Activated T-helper 9 cell treated with anti-CD3 and anti-CD28 coated beads, Interleukin-2, amount 50 U/mL, for 16 hours (primary cell): ENCODE data around the gene FAM120C.

ENCODE experiments used
- DNase-seq: peaks from one replicate; pipeline ENCODE4 v3.0.0-alpha.2; 2020; ENCODE audit warnings: low read depth

FAM120C gene

DNA sequence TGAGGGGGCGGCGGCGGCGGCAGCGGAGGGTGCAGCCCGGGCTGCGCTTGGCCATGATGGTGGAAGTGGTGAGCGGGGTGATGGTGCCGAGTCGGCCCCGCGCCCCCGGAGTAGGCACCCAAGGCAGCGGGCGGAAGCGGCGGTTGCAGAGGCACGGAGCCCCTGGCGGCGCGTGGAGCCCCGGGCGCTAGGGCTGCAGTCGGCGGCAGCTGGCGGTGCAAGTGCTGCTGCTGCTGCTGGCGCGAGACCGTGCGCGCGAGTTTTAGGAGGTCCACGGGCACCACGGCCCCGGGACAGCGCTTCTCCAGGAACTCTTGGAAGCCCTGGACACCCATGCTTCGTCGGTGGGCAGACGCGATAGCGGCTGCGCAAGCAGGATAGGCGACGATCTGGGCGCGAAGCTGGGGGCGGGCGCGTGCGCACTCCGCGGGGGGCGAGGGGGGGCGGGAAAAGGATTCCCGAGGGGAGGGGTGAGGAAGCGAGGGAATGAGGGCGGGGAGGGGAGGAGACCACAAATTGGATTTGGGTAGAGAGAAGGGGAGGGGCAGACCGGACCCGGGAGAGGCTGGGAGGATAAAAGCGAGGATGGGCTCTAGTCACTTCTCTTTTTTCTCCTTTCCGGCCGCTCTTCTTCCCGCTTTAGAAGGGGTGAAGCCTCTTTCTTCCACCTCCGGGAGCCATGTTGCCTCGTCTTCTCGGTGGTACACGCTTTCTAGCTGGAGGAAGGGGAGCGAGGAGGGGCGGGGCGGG lies at the start of gene FAM120C:
TSS of gene FAM120C (minus strand) at position 391 of the 750 bp plus-strand sequence. CDS start at position 335, 56 bp downstream.
- DNase-seq = peak; percentile 50

- no peak for DNase-seq
Observed at GRCh38 chrX:54230435-54231148, 47.5 kb upstream of the FAM120C start.

DNA sequence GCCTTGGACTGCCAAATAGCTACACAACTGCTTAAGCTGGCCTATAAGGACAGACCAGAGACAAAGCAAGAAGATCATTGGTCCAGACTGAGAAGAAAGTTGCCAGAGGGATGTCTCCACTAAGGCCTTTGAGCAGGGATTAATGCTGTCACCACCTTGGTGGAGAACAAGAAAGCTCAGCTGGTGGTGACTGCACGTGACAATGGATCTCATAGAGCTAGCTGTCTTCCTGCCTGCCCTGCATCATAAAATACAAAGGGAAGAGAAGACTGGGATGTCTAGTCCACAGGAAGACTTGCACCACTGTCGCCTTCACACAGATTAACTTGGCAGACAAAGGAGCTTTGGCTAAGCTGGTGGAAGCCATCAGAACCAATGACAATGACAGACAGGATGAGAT lies 40.5 kb upstream of the FAM120C start:
- no peak for DNase-seq

GRCh38 chrX:54213603-54214002 lies 30.5 kb upstream of the FAM120C start:
- no peak for DNase-seq

DNA sequence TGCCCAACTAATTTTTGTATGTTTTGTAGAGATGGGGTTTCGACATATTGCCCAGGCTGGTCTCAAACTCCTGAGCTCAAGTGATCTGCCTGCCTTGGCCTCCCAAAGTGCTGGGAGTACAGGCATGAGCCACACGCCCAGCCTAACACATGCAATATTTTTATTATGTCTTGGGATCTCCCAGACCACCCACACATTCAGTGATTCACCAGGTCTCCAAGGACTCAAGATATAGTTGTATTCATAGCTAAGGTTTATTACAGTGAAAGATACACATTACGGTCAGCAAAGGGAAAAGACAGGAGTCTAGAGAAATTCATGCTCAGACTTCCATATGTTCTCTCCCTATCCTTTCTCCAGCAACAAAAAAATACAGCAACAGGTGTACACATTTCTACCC lies 25.5 kb upstream of the FAM120C start:
- no peak for DNase-seq

GRCh38 chrX:54198262-54198661 lies 15.2 kb upstream of the FAM120C start:
- DNase-seq = no peak

- DNase-seq = no peak
Observed at GRCh38 chrX:54194982-54195588, 12.0 kb upstream of the FAM120C start.

DNA sequence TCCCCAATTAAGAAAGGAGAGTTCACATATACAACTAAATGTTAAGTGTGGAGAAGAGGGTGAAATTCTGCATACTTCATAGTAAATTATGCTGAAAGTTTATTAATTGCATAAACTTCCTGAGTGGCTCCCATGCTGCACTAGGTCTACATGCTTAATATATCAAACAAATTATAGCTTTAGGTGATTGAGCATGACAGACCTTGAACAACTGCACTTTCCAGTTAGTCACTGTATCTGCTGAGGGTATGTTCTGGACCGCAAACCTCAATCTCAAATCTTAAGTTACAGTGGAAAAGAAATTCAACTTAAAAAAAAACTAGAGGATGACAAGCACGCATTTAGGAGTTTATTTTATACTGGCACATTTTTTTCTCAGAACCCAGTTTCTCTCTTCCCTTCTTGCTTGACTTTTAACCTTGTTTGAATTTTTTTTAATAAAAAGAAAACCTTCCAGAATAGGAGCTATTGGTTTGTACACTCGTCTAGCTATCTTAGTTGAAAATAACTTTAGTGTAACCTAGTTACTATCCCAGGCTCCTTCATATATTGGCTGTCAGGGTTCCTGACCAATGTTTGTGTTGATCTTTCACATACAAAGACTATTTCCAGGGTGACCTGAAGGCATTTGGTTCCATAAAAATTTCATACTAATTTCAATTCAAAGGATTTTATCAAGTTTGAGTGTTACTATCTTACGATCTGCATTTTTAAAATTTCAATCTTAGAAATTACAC lies 10.2 kb upstream of the FAM120C start:
- no peak for DNase-seq

- DNase-seq = no peak
Observed at GRCh38 chrX:54184474-54184873, 1.4 kb upstream of the FAM120C start.

DNA sequence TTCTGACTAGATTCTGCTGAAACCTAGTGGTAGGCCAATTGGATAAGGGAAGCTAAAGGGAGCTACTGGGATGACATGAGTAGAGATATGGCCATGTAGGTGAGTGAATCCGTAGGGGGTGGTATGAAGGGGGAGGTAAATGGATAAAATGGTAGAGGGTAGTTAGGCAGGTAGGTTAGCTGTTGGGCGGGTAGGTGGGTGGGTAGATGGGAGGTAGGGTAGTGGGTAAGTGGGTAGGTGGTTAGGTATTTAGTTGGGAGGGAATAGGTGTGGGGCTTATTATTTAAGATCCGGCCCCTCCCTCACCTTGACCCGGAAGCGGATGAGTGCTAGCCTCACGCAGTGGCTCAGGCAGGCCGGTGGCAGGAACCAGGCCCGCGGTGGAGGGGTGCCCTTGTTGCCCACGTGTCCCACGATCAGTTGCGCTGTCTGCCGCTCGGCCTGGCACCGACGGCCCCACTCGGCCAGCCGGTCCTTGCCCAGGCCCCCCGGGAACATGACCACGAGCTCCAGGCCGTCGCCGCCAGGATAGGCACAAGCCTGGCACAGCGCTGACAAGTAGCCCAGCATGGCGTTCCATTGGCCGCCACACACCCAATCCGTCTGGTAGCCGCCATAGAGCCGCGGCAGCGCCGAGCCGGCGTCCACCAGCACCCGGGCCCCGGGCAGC lies 725 bp downstream of the FAM120C start:
- peak; percentile 55 for DNase-seq

GRCh38 chrX:54181202-54181953 lies 1.7 kb downstream of the FAM120C start:
- DNase-seq = no peak

GRCh38 chrX:54180403-54180802 lies 2.7 kb downstream of the FAM120C start:
- no peak for DNase-seq

DNA sequence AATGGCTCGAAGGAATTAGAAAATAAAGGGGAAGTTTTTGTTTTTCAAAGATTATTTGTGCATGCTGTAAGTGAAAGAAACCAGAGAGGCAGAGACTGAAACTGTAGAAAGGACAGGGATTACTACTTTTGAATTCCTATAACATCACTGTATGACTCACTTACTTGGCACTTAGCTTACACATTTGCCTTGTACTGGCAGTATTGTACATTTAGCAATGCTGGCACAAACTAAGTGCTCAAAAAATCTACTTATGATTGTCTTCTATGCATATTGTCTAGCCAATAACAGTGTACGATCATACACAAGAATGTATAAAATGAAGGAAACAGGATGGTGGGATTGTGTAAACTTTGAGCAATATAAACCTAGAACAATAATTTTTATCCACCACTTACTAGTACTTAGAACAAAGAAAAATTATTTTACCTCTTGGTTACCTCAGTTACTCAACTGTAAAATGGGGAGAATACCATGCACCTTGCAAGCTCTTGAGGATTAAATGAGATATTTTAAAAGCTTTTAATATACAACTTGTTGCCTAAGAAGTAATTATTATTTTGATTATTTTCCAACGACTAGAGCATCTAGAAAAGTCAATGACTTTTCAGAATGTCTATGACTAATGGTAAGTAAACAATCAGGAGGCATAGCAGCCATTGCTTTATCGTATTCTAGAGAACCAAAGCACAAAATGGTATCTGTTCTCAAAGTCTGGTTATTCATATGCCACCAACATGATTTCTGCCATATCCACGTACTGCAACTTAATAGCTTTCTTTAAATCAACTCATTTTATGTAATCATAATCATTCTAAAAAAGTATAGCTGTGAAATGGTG lies 4.7 kb downstream of the FAM120C start:
- no peak for DNase-seq

- DNase-seq = no peak
Observed at GRCh38 chrX:54177306-54177705, 5.7 kb downstream of the FAM120C start.

DNA sequence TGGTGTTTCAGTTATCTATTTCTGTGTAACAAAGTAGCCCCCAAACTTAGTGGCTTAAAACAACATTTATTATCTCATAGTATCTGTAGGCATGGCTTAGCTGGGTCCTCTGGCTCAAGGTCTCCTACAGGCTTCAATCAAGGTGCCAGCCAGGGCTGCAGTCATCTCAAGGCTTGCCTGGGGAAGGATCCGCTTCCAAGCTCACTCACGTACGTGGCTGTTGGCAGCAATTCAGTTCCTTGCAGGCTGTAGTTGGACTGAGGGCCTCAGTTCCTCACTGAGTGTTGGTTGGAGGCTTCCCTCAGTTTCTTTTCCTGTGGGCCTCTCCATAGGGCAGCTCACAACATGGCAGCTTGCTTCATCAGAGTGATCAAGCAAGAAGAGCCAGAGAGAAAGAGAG lies 9.3 kb downstream of the FAM120C start:
- no peak for DNase-seq

GRCh38 chrX:54172455-54172854 lies 10.6 kb downstream of the FAM120C start:
- no peak for DNase-seq

GRCh38 chrX:54171527-54172250 lies 11.4 kb downstream of the FAM120C start:
- DNase-seq = no peak

GRCh38 chrX:54171091-54171490 lies 12.0 kb downstream of the FAM120C start:
- DNase-seq = no peak

GRCh38 chrX:54166915-54167314 lies 16.1 kb downstream of the FAM120C start:
- no peak for DNase-seq

DNA sequence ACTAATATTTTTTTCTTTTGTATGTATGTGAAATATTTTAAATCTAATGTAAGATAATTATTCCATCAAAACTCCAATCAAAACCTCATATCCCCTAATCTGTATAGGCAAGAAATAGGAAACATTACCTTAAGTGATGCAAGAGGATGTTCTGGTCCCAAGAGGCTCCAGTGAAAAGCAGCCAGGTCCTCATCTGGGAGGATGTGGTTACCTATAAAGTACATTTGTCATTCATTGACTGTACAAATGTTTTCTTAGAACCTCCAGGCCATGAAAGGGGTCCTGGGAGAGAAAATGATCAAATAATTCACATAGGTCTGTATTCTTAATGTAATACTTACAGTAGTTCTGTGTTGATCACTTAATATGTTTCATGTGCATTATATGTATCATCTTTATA lies 25.5 kb downstream of the FAM120C start:
- DNase-seq = no peak
